Measurements from ENCODE around the gene PPP2R3C.

GRCh38 chr14:35043046-35043445, 78.7 kb downstream of the PPP2R3C start:
- TF ChIP-seq CTCF (IDR thresholded peaks at IDR 0.05): no peak
- no peak for TF ChIP-seq POLR2A (IDR thresholded peaks at IDR 0.05)
- TF ChIP-seq POLR2AphosphoS5 (IDR thresholded peaks at IDR 0.05): no peak
